Activated CD8-positive, alpha-beta T cell treated with anti-CD3 and anti-CD28 coated beads for 36 hours (primary cell): ENCODE measurements around the gene IQGAP1. TPM values are rescaled to one million over a fixed set of nuclear protein-coding genes. Genes with fewer than 3 reads are reported as not detected.

Experiments
- ATAC-seq: fragments of 200-7000 bp; cut with Tn5 transposase; one replicate; pipeline ENCODE4 v1.10.0; 2021; ENCODE audit warnings: mild to moderate bottlenecking, moderate library complexity
- CTCF ChIA-PET: fragments of 350-600 bp; sonication (Branson Sonifier 250); formaldehyde crosslinking; loops from one replicate; lab custom pipeline; 2021; ENCODE audit warnings: antibody characterized with exemption; lab: Charles Lee
- POLR2A ChIA-PET: fragments of 350-600 bp; sonication (Branson Sonifier 250); formaldehyde crosslinking; loops from one replicate; lab custom pipeline; 2021; ENCODE audit warnings: antibody characterized with exemption; lab: Charles Lee
- DNase-seq: peaks from one replicate; pipeline ENCODE4 v3.0.0-alpha.2; 2020
- H3K27ac Mint-ChIP-seq: one replicate; pipeline ENCODE4 v1.8.0; 2021; ENCODE audit warnings: mild to moderate bottlenecking, mixed read lengths
- H3K27me3 Mint-ChIP-seq: one replicate; pipeline ENCODE4 v1.8.0; 2021; ENCODE audit warnings: mixed read lengths
- H3K36me3 Mint-ChIP-seq: one replicate; pipeline ENCODE4 v1.8.0; 2021; ENCODE audit warnings: low read depth, mixed read lengths
- H3K4me1 Mint-ChIP-seq: one replicate; pipeline ENCODE4 v1.8.0; 2021; ENCODE audit warnings: low read depth, mixed read lengths
- H3K4me3 Mint-ChIP-seq: one replicate; pipeline ENCODE4 v1.8.0; 2021; ENCODE audit warnings: mild to moderate bottlenecking, moderate library complexity, mixed read lengths
- H3K9me3 Mint-ChIP-seq: one replicate; pipeline ENCODE4 v1.8.0; 2021; ENCODE audit warnings: mixed read lengths
- intact Hi-C: fragments of 100-400 bp; cut with micrococcal nuclease; formaldehyde crosslinking; loops from one replicate; pipeline ENCODE4 v1.10.0; 2022
- total RNA-seq, 2 experiments: library from RNA; stranded (reverse); gene quantifications; one replicate each; pipeline ENCODE4 v1.2.3, GENCODE V29; 2021
- TF ChIP-seq, protein P1 (sequence below): fragments of 200-600 bp; IDR thresholded peaks from one replicate; pipeline ENCODE4 v1.8.0; 2022; ENCODE audit warnings: antibody characterized with exemption, mild to moderate bottlenecking

Gene IQGAP1
- total RNA-seq, 2 experiments from 2014 or later = 148 to 155 TPM

- TF ChIP-seq, protein P1, sequence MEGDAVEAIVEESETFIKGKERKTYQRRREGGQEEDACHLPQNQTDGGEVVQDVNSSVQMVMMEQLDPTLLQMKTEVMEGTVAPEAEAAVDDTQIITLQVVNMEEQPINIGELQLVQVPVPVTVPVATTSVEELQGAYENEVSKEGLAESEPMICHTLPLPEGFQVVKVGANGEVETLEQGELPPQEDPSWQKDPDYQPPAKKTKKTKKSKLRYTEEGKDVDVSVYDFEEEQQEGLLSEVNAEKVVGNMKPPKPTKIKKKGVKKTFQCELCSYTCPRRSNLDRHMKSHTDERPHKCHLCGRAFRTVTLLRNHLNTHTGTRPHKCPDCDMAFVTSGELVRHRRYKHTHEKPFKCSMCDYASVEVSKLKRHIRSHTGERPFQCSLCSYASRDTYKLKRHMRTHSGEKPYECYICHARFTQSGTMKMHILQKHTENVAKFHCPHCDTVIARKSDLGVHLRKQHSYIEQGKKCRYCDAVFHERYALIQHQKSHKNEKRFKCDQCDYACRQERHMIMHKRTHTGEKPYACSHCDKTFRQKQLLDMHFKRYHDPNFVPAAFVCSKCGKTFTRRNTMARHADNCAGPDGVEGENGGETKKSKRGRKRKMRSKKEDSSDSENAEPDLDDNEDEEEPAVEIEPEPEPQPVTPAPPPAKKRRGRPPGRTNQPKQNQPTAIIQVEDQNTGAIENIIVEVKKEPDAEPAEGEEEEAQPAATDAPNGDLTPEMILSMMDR = no peak
- ChIA-PET CTCF (interaction anchor here (1.1 kb wide), 1 partner anchor 20 kb away, joined by 3 read pairs; no protein-coding TSS in a partner anchor), POLR2A (no interaction called here)
- no peak for DNase-seq
- intact Hi-C loops = no loop called here
- H3K27me3 Mint-ChIP-seq = no peaks in the 10 kb centered on the region
- peaks cover 34% of the 10 kb centered on the region for H3K4me1 Mint-ChIP-seq
- ATAC-seq = no peak
- no peak overlapping the region for H3K27ac Mint-ChIP-seq
- peaks cover 21% of the 10 kb centered on the region for H3K36me3 Mint-ChIP-seq
- no peaks in the 10 kb centered on the region for H3K9me3 Mint-ChIP-seq
- H3K4me3 Mint-ChIP-seq = no peak overlapping the region
These were observed 162.9 kb downstream of the IQGAP1 start for GRCh38 chr15:90550919-90551318.

Other genes starting within 250 kb of the IQGAP1 start
- gene SEMA4B, start 186.9 kb upstream of the IQGAP1 start, total RNA-seq = 1 to 10 TPM; 5.3 to 6.2 TPM
- 100 to 1,000 TPM; 151 to 154 TPM for gene CIB1, start 154.3 kb upstream of the IQGAP1 start, total RNA-seq
- 1 to 10 TPM; 5.2 to 6.4 TPM for gene GDPGP1, start 154.0 kb upstream of the IQGAP1 start, total RNA-seq
- gene TTLL13, start 138.7 kb upstream of the IQGAP1 start, total RNA-seq = 1 to 10 TPM in 1 of 2 experiments, under 1 TPM in 1; 0.20 to 1.1 TPM
- gene NGRN, start 122.6 kb upstream of the IQGAP1 start, total RNA-seq = 10 to 100 TPM; 22.2 to 23.1 TPM
- gene ZNF774, start 36.0 kb upstream of the IQGAP1 start, total RNA-seq = 1 to 10 TPM; 1.2 to 1.4 TPM
- 10 to 100 TPM; 27.1 to 28.7 TPM for gene CRTC3, start 141.7 kb downstream of the IQGAP1 start, total RNA-seq